ENCODE measurements around the gene ASPM. TPM values are rescaled to one million over a fixed set of nuclear protein-coding genes. Genes with fewer than 3 reads are reported as not detected.
A peak's percentile ranks its signal among the peaks of the same experiment; 100 is the strongest.

Gene ASPM
- total RNA-seq, 1 experiment from 2014 or later = 57.6 TPM

GRCh38 chr1:197174818-197175217 lies 28.3 kb upstream of the ASPM start:
- Histone ChIP-seq H3K36me3 (ENCODE audit: low read depth) (peaks cover 59% of the 10 kb centered on the region), H3K9me3 (ENCODE audit: insufficient read depth, low read depth) (no peaks in the 10 kb centered on the region), H4K20me1 (ENCODE audit: insufficient read depth) (no peaks in the 10 kb centered on the region), H3K27me3 (ENCODE audit: insufficient read depth, low read depth) (no peaks in the 10 kb centered on the region), H3F3A (ENCODE audit: insufficient read depth, low read depth) (peaks cover 18% of the 10 kb centered on the region), H3K4me2 (peak overlapping the region; percentile 28), H3K79me2 (ENCODE audit: low read depth) (no peaks in the 10 kb centered on the region), H3K4me1 (replicated peaks; ENCODE audit: insufficient read depth) (peaks cover 43% of the 10 kb centered on the region), H3K27ac (peak overlapping the region; percentile 46), H2AFZ (no peak overlapping the region), H3K4me3 (no peak overlapping the region), H3K9me2 (ENCODE audit: insufficient read depth) (no peaks in the 10 kb centered on the region)
- no TSS peak for BruUV-seq (replicated peaks)
- TF ChIP-seq EZH2 (IDR thresholded peaks at IDR 0.05; ENCODE audit: low read depth) (no peak), CTCF (conservative IDR thresholded peaks at IDR 0.05) (no peak)
- DNase-seq = no peak
- CTCF ChIA-PET = no interaction called here
- intact Hi-C loops (cut with micrococcal nuclease; ENCODE audit: unreplicated experiment) = no loop called here
- POLR2A ChIA-PET (ENCODE audit: unreplicated experiment) = no interaction called here

GRCh38 chr1:197173571-197174507 lies 27.4 kb upstream of the ASPM start:
- Histone ChIP-seq H3K27me3 (ENCODE audit: insufficient read depth, low read depth) (no peaks in the 10 kb centered on the region), H2AFZ (no peak overlapping the region), H3K9me2 (ENCODE audit: insufficient read depth) (no peaks in the 10 kb centered on the region), H3K4me2 (peak overlapping the region; percentile 28), H3K79me2 (ENCODE audit: low read depth) (no peaks in the 10 kb centered on the region), H4K20me1 (ENCODE audit: insufficient read depth) (no peaks in the 10 kb centered on the region), H3K36me3 (ENCODE audit: low read depth) (peaks cover 57% of the 10 kb centered on the region), H3K4me3 (no peak overlapping the region), H3K27ac (peak overlapping the region; percentile 46), H3K4me1 (replicated peaks; ENCODE audit: insufficient read depth) (peaks cover 35% of the 10 kb centered on the region), H3K9me3 (ENCODE audit: insufficient read depth, low read depth) (no peaks in the 10 kb centered on the region), H3F3A (ENCODE audit: insufficient read depth, low read depth) (peaks cover 15% of the 10 kb centered on the region)
- POLR2A ChIA-PET (ENCODE audit: unreplicated experiment) = no interaction called here
- no TSS peak for BruUV-seq (replicated peaks)
- intact Hi-C loops (cut with micrococcal nuclease; ENCODE audit: unreplicated experiment) = no loop called here
- peak; percentile 14 to 83 for DNase-seq
- TF ChIP-seq CTCF (conservative IDR thresholded peaks at IDR 0.05) (no peak), EZH2 (IDR thresholded peaks at IDR 0.05; ENCODE audit: low read depth) (no peak)
- CTCF ChIA-PET = no interaction called here

GRCh38 chr1:197171531-197171930 lies 25.1 kb upstream of the ASPM start:
- Histone ChIP-seq H3K79me2 (ENCODE audit: low read depth) (no peaks in the 10 kb centered on the region), H3K4me3 (no peak overlapping the region), H4K20me1 (ENCODE audit: insufficient read depth) (no peaks in the 10 kb centered on the region), H3K4me2 (no peak overlapping the region), H3K9me3 (ENCODE audit: insufficient read depth, low read depth) (no peaks in the 10 kb centered on the region), H3K27ac (no peak overlapping the region), H3K36me3 (ENCODE audit: low read depth) (peaks cover 51% of the 10 kb centered on the region), H3F3A (ENCODE audit: insufficient read depth, low read depth) (peaks cover 14% of the 10 kb centered on the region), H3K27me3 (ENCODE audit: insufficient read depth, low read depth) (no peaks in the 10 kb centered on the region), H3K9me2 (ENCODE audit: insufficient read depth) (no peaks in the 10 kb centered on the region), H3K4me1 (replicated peaks; ENCODE audit: insufficient read depth) (peaks cover 29% of the 10 kb centered on the region), H2AFZ (no peak overlapping the region)
- TF ChIP-seq EZH2 (IDR thresholded peaks at IDR 0.05; ENCODE audit: low read depth) = no peak
- no peak for TF ChIP-seq CTCF (conservative IDR thresholded peaks at IDR 0.05)
- CTCF ChIA-PET = no interaction called here
- intact Hi-C loops (cut with micrococcal nuclease; ENCODE audit: unreplicated experiment) = no loop called here
- no TSS peak for BruUV-seq (replicated peaks)
- DNase-seq = no peak
- POLR2A ChIA-PET (ENCODE audit: unreplicated experiment) = no interaction called here
